Muscle of leg (tissue), 11 donors: Measurements from ENCODE around the gene ARL15. TPM values are rescaled to one million over a fixed set of nuclear protein-coding genes. Genes with fewer than 3 reads are reported as not detected.
A peak's percentile ranks its signal among the peaks of the same experiment; 100 is the strongest.

Source experiments
- DNase-seq: peaks from one replicate; pipeline ENCODE4 v3.0.0; 2013
- H3K27ac ChIP-seq: one replicate; pipeline ENCODE4 v1.5.1; 2013; ENCODE audit warnings: mild to moderate bottlenecking, low read length, control low read depth
- H3K27me3 ChIP-seq: one replicate; pipeline ENCODE4 v1.6.1; 2013; ENCODE audit warnings: low read length; ENCODE audit not compliant: control insufficient read depth, insufficient read depth
- H3K36me3 ChIP-seq: one replicate; pipeline ENCODE4 v1.6.1; 2013; ENCODE audit warnings: low read length; ENCODE audit not compliant: control insufficient read depth, insufficient read depth
- H3K4me1 ChIP-seq: one replicate; pipeline ENCODE4 v1.6.1; 2013; ENCODE audit warnings: low read length; ENCODE audit not compliant: control insufficient read depth, insufficient read depth
- H3K4me3 ChIP-seq: one replicate; pipeline ENCODE4 v1.5.1; 2013; ENCODE audit warnings: low read length, control low read depth
- H3K9me3 ChIP-seq: replicated peaks from 2 replicates; pipeline ENCODE4 v1.6.1; 2013; ENCODE audit warnings: low read depth, low read length; ENCODE audit not compliant: control insufficient read depth
- WGBS: methylation state at CpG from one replicate; pipeline ENCODE4 v1.1.5; 2013; ENCODE audit warnings: missing lambda C conversion rate; ENCODE audit not compliant: insufficient coverage; 5-methylcytosine and 5-hydroxymethylcytosine counted together
- polyA plus RNA-seq, 8 donors: library from polyadenylated mRNA; unstranded; fragments of 120-200 nt; gene quantifications; one replicate each; pipeline versions ENCODE4 v1.2.1 to v1.2.3, GENCODE V29; 2013; ENCODE audit warnings: inconsistent platforms in 1 of 8, low replicate concordance in 1 of 8; ENCODE audit not compliant: insufficient read length in 8 of 8, insufficient read depth in 1 of 8
- total RNA-seq: library from RNA; stranded (reverse); fragments of 120-200 nt; gene quantifications from one replicate; pipeline ENCODE4 v1.2.4, GENCODE V29; 2013

The ARL15 gene
- total and polyA plus RNA-seq, 9 donors, result 18.4 to 37.1 (median 23.8) TPM

- H3K27ac ChIP-seq, result no peak overlapping the region
- no peaks in the 10 kb centered on the region for H3K4me1 ChIP-seq
- 7% methylated on average over 2 of the region's 2 CpGs for WGBS
- no peaks in the 10 kb centered on the region for H3K9me3 ChIP-seq
- peak; percentile 54 for DNase-seq
- H3K27me3 ChIP-seq, result no peaks in the 10 kb centered on the region
- H3K36me3 ChIP-seq, result no peaks in the 10 kb centered on the region
- H3K4me3 ChIP-seq, result no peak overlapping the region
Observed at GRCh38 chr5:53924392-53924791, 386.0 kb downstream of the ARL15 start.

DNA sequence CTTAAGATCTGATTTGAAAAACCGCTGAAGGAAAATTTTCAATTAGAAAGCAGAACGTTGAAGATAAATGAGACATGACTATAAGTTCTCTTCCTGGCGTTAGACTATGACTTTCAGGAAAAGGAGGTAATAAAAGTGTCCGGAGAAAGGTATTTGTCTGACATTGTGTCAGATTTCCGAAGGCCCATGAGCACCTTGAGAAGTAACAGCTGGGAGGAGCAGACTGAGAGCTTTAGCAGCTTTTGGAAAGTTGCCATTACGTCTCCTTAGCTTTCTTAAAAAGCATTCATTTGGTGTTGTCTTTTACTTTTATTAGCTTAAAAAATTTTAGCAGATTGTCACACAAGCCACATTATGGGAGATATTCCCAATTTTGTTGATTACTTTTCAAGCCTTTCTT lies 386.4 kb downstream of the ARL15 start:
- Histone ChIP-seq H3K36me3 (no peaks in the 10 kb centered on the region), H3K4me1 (no peaks in the 10 kb centered on the region), H3K27me3 (no peaks in the 10 kb centered on the region), H3K27ac (no peak overlapping the region), H3K9me3 (no peaks in the 10 kb centered on the region), H3K4me3 (no peak overlapping the region)
- DNase-seq, result peak; percentile 69
- 17% methylated on average over 5 of the region's 6 CpGs for WGBS

GRCh38 chr5:53922508-53923498 lies 387.6 kb downstream of the ARL15 start:
- WGBS, result 60% methylated on average over 2 of the region's 8 CpGs
- Histone ChIP-seq H3K27ac (no peak overlapping the region), H3K36me3 (no peaks in the 10 kb centered on the region), H3K9me3 (no peaks in the 10 kb centered on the region), H3K27me3 (no peaks in the 10 kb centered on the region), H3K4me1 (no peaks in the 10 kb centered on the region), H3K4me3 (no peak overlapping the region)
- DNase-seq, result no peak

GRCh38 chr5:53917826-53918225 lies 392.5 kb downstream of the ARL15 start:
- Histone ChIP-seq H3K4me3 (no peak overlapping the region), H3K36me3 (no peaks in the 10 kb centered on the region)
- no CpG with 5 or more reads among the region's 3 CpGs for WGBS

DNA sequence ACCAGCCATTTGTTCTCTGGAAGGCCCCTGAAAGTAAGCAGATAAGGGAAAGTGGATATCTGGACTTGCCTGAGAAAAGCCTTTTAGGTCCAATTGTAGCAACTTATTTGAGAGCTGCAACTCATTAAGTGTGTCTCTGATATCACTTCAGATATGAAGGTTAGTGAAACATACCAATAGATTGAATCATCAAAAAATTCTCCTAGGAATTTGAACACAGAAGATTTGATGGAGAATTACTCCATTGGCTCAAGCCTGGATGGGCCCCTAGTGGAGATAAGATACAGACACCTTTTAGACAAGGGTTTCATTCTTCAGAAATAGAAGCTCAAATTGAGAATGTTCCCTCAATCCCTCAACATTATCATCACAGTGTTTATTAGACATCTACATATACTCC lies 393.3 kb downstream of the ARL15 start:
- no peak overlapping the region for H3K4me3 ChIP-seq
- no peaks in the 10 kb centered on the region for H3K27me3 ChIP-seq
- H3K27ac ChIP-seq, result no peak overlapping the region
- H3K9me3 ChIP-seq, result no peaks in the 10 kb centered on the region
- H3K4me1 ChIP-seq, result no peaks in the 10 kb centered on the region
- no peaks in the 10 kb centered on the region for H3K36me3 ChIP-seq
- no peak for DNase-seq

More at GRCh38 chr5:53917826-53918225, 392.5 kb downstream of the ARL15 start:
- Histone ChIP-seq H3K27ac (no peak overlapping the region), H3K9me3 (no peaks in the 10 kb centered on the region), H3K4me1 (no peaks in the 10 kb centered on the region), H3K27me3 (no peaks in the 10 kb centered on the region)
- no peak for DNase-seq

- no peak overlapping the region for H3K4me3 ChIP-seq
- H3K36me3 ChIP-seq, result no peaks in the 10 kb centered on the region
- no peaks in the 10 kb centered on the region for H3K27me3 ChIP-seq
- no peak for DNase-seq
- H3K4me1 ChIP-seq, result no peaks in the 10 kb centered on the region
- no peak overlapping the region for H3K27ac ChIP-seq
- H3K9me3 ChIP-seq, result no peaks in the 10 kb centered on the region
- no CpG with 5 or more reads among the region's 1 CpG for WGBS
Observed at GRCh38 chr5:53915120-53915519, 395.3 kb downstream of the ARL15 start.

- Histone ChIP-seq H3K4me1 (no peaks in the 10 kb centered on the region), H3K9me3 (no peaks in the 10 kb centered on the region), H3K4me3 (no peak overlapping the region), H3K27me3 (no peaks in the 10 kb centered on the region), H3K27ac (no peak overlapping the region), H3K36me3 (no peaks in the 10 kb centered on the region)
- WGBS, result 17% methylated on average over 1 of the region's 1 CpG
- no peak for DNase-seq
Observed at GRCh38 chr5:53913941-53914340, 396.4 kb downstream of the ARL15 start.

DNA sequence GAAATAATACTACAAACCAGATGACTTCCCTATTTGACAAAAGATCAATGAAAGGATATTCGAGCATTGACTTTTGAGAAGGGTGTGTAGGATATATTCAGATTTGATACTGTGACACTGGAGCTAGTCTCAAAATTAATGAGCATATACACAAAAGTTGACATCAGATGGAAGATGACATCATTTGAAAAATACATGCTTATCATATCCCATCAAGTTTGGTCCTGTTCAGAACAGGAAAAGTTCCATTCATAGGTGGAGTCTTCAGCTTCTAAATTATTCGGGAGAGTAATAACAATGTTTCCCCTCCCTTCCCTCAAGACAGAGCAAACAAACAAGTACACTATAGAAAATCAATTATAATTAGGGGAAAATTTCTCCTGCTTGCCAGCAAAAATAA lies 401.6 kb downstream of the ARL15 start:
- H3K36me3 ChIP-seq, result no peaks in the 10 kb centered on the region
- H3K27ac ChIP-seq, result no peak overlapping the region
- DNase-seq, result no peak
- H3K4me1 ChIP-seq, result no peaks in the 10 kb centered on the region
- no CpG with 5 or more reads among the region's 2 CpGs for WGBS
- H3K9me3 ChIP-seq, result no peaks in the 10 kb centered on the region
- H3K4me3 ChIP-seq, result no peak overlapping the region
- no peaks in the 10 kb centered on the region for H3K27me3 ChIP-seq

DNA sequence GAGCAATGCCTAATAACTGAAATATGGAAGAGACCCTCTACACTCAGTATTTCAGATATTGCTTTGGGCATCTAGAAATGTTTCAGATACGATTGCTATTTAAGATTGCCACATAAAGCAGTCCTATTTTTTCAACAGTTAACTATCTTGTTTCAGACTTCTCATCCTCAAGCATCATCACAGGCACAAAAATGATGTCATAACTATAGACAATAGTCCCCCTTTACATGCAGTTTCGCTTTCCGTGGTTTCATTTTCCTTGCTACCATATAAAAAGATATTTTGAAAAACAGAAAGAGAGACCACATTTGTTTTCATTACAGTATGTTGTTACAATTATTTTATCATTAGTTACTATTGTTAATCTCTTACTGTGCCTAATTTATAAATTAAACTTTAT lies 402.5 kb downstream of the ARL15 start:
- WGBS, result 100% methylated on average over 1 of the region's 3 CpGs
- Histone ChIP-seq H3K27ac (no peak overlapping the region), H3K4me3 (no peak overlapping the region), H3K36me3 (no peaks in the 10 kb centered on the region), H3K9me3 (no peaks in the 10 kb centered on the region), H3K27me3 (no peaks in the 10 kb centered on the region), H3K4me1 (peaks cover under 1% of the 10 kb centered on the region)
- DNase-seq, result no peak

DNA sequence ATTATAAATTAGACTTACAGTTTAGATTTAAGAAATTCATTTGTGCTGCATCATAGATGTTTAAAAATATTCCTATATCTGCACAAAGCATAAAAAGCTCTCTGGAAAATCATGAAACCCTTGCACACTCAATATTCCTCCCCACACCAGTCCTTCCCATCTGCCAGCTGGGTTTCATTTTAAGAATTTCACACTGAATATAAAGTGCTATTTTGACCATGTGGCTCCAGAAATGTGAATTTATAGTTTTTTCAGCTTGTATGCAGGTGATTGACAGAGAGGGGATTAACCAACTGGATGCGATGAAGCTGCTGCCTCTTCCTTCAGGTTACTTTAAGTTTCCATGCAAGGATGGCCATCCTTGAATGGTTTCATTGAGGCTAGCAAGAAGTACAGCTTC lies 403.6 kb downstream of the ARL15 start:
- Histone ChIP-seq H3K36me3 (no peaks in the 10 kb centered on the region), H3K9me3 (no peaks in the 10 kb centered on the region), H3K27ac (no peak overlapping the region), H3K4me3 (no peak overlapping the region), H3K4me1 (peaks cover 4% of the 10 kb centered on the region), H3K27me3 (no peaks in the 10 kb centered on the region)
- no peak for DNase-seq
- WGBS, result no CpG with 5 or more reads among the region's 1 CpG
